SIG-M5 treated with dmso at 0.1 percent for 504 hours (cell line): Measurements from ENCODE around the gene SRCIN1.

Experiments
- DNase-seq: peaks from one replicate; lab custom pipeline; 2025; ENCODE audit not compliant: unreplicated experiment; lab: John Stamatoyannopoulos, UW

The SRCIN1 gene

DNA sequence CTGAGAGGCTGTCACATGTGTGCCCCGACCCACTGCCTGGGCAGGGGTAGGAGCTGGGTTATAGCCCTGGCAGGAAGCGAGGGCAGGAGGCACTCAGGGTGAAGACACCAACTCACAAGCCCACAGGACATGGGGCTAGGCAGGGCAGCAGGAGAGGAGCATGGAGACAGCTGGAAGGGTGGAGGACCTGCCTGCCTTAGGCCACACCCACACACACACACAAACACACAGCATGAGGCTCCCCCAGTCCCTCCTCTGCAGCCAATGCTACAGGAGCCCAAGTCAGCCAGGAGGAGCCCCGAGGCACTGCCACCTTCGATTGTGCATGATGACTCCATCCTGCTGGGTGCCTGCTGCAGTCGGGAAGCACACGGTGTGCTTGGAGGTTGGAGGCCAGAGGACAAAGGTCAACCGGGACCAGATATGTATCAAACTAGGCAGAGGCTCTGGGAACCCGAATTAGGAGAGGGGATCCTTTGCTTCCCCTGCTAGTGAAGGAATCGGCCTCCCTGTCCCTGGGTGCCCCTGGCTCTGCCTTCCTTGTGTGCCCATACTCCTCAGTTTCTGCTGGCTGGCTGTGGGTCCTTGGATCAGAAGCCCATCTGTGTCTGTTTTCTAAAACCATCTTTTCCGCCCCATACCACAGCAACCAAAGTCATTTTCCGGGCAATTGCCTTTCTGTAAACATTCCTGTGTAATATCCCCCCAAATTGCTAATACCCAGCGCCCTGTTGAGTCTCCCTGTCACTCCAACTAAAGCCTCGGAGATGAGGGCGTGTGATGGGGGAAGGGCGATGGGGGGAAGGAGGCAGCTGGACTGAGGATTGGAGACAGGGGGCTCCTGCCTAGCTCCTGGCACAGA is 20.5 kb downstream of the SRCIN1 start:
- DNase-seq: peak; percentile 18

DNA sequence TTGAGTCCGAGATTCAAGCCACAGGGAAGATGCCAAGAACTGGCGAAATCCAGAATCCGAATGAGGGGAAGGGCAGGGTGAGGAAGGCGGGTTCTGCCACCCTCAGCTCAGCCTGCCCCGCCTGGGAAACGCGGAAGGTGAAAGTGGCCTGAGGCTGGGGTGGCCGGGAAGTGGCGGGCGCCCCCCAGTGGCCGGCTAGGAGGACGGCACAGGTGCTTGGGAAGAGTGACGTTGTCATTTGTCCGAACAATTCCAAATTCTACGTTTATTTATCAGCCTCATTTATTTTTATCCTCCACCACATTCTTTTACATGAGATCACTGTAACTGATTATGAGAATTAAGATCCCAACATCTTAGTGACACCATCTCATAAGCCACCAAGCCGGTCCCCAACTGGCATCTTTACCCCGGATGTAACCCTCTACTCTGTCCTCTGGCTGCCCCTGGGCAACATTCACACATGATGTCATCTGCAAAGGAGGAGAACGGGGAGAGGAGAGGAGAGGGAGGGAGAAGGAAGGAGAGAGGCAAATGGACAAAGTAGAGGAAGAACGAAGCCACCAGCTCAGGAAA is 21.3 kb downstream of the SRCIN1 start:
- DNase-seq: peak; percentile 52

DNA sequence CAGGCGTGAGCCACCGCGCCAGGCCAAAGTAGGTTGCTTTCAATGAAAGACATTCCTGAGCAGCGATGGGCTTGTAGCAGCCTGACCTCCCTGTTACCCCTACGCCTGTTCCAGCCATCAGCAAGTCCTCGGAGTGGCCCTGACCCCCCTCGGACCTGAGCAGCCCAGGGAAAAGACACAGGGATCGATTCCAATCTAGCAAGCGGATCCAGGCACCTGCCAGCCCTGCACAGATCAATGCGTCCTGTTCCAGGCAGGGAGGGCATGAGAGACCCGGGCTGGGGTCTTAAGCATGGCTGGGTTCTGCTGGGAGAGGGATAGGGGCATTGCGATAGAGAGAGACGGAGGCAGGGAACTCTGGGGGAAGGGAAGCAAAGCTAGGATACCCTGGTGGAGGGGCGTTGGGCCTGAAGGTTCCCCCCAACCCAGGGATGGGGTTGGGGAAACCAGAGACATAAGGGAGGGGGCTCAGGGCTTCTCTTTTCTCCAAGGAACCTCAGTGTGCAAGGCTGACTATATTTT is 21.9 kb downstream of the SRCIN1 start:
- DNase-seq: no peak

DNA sequence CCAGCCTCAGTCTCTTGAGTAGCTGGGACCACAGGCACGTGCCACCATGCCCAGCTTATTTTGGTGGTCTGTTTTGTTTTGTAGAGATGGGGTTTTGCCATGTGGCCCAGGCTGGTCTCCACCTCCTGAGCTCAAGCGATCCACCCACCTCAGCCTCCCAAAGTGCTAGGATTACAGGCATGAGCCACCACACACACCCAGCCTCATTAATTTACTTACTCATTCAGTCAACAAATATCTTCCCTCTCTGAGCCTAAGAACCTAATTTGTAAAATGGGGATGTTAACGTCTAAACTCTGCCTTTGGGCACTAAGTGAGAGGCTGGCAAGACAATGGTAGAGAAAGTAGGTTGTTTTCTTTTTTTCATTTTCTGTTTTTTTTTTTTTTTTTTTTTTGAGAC is 22.6 kb downstream of the SRCIN1 start:
- DNase-seq: no peak

DNA sequence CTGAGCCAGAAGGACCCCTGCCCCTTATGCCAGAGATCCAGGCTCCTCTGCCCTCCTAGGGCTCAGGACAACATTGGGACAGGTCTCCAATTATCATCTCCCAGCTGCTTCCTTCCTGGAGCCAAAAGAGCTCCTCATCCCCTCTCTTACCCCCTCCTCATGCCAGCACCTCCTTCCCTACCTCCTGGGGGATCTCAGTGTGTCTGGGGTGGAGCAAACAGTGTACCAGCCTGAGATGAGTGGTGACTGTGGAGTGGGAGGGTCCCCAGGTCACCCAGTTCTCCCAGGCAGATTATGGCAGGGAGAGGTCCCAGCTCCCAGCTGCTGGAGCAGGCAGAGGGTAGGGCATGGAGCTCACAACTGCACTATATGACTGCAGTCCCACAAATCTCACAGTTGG is 23.7 kb downstream of the SRCIN1 start:
- DNase-seq: no peak

DNA sequence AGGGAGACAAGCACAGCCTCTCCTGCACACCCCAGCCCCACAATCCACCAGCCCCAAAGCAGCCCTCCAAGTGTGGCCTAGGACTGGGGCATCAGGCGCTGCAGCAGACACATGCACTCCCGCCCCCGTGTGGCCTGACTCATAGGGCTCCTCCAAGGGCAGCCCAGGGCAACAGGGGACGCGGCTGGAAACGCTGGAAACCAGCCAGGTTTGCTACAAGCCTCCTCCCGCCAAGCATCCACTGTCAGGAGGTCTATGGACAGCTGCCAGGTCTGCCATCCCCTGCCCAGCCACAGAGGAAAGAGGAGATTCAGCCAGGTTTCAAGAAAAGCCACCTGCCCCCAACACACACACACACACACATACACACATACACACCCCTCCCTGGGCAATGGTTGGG is 25.8 kb downstream of the SRCIN1 start:
- DNase-seq: no peak

DNA sequence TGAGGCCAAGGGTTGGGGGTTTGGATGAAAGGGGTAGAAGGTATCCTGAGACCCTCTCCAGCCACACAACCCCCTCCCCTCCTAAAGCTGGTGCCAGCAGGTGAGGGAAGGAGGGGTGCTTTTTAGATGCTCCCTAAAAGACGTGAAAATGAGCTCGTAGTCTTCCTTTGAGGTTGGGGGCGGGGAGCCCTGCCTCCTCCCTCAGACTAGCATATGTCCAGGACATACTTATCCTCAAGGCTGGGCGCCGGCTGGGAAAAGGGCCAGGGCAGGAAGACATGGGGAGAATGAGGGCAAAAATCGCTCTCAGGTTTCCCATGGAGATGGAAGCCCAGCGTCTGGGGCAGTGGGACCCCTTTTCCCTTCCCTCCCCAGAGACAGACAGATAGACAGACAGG is 26.7 kb downstream of the SRCIN1 start:
- no peak for DNase-seq

DNA sequence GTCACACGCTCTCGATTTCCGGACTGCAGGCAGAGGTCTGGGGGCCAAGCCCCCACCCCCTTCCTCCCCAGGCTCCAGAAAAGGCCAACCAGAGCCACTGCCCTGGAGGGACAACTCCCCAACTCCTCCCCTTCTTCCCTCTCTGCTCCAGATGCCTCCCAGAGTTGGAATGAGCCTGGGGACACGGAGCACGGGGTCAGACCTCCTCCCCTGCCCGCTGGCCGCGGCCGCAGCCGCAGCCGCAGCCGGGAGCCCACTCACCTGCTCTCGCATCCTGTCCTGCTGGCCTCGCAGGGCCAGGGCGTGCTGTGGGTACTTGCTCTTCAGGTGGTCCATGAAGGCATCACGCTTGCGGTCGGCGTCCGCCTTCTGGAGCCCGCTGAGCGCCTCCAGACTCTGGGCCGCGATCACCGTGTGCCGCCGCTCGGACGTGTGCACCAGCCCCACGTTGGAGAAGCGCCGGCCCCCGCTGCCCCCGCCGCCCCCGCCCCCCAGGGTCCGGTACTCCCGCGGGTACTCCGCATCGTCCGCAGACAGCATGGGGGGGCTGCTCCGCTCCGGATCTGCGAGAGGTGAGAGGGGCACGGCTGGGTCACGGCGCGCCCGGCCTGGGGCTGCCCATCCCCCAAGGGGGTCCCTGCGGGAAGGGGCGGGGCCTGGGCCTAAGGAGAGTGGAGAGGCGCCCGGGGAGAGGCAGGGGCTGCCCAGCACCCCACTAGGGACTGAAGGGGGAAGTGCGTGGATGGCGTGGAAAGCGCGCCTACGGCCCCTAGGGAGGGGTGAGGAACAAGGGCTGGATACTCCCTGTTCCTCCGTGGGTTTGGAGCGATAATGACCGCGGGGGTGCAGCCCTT is 27.3 kb downstream of the SRCIN1 start:
- no peak for DNase-seq

DNA sequence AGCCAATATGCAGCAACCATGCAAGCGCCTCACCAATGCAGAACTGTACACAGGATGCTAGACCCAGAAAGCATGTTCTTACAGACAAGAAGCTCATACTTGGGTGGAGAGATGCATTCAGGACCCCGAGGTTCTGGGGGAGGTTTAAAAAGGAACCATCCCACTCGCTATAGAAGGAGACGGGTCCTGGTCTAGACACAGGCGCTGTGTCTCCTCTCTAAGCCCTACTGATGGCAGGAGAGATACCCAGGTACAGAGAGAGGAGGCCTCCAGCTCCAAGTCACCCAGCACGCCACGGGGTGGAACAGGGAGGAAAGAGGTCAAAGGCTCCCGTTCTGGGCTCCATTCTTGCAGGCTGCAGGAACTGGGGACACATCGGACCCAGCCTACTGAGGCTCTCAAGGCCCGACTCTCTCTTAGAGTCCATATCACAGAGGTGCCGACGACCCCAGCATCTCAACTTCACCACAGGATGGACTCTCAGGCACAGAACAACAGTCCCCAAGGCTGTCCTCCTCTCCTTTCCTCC is 28.0 kb downstream of the SRCIN1 start:
- DNase-seq: no peak

DNA sequence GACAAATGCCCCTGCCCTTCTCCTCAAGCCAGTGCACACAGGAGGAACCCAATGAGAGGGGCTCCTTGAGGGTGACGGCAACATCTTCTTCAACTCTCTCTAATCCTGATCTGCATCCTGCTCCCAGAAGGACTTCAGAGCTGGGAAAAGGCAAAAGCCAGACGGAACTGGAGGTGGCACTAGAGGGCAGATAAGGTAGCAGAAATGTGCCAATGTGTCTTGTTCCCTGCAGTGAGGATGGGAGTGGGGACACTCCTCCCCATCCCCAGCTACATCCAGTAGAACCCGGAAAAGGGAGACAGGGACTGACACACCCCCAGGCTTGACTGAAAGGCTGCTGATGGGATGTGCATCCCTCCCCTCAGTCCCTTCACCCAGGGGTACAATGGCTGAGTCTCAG is 28.5 kb downstream of the SRCIN1 start:
- no peak for DNase-seq

DNA sequence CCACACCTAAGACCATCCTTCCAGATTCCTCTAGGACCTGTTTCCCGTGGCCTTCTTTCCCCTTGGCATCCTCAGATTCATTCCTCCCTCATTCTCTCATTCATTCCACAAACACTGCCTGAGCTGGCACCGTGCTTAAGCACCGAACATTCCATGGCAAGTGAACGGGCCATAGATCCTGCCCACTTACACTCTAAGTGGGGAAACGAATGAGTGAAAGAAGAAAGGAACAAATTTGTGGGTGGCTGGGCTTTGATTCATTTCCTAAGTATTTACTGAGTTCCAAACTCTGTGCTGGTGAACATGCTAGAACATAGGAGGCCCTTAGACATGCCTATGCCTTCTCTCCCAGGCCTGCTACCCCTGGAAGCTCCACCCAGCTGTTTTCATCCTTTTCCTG is 30.0 kb downstream of the SRCIN1 start:
- DNase-seq: no peak

DNA sequence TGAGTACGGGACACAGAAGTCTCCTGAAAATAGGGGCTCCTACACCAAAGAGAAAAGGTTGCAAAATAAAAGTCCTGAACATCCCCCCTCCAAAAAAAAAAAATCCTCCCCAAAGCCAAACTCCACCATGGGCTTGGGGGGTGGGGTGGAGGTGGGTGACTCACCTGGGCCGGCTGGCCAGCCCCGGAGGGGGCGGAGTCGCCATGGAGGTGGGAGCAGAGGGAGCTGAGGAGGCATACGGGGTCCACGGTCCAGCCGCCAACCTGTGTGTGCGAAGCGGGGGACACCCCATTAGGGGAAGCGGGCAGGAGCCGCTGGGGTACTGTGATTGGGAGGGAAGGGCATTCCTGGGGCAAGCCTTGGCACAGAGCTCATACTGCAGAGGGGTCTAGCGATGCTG is 31.0 kb downstream of the SRCIN1 start:
- no peak for DNase-seq

DNA sequence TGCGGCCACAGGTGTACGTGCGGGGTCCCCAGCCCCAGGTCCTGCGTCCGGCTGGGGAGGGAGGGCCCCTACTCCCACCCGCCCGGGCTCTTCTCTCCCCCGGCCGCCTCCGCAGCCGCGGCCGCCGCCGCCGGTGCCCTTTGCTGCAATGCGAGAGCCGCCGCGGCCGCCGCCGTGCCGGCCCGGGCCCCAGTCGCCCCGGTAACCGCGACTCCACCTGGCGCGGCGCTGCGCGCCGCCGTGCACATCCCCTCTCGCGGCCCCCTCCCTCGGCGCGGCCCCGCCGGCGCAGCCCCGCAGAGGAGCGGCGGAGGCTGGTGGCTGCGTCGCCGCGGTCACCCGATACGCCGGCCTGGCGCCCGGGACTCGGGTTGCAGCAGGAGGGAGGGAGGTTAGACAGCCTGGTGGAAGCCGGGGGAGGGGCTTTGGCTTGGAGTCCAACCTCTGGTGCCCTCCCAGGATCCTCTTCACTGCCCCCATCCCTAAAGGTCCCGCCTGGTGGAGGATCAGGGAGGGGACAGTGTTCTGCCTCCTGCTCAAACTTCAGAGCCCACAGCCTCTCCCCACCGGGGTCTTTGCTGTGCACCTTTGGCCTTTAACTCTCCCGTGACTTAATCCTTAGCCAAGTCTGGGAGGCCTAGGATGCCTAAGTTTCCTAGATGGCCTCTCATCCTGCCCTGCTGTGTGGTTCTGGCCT is 32.9 kb downstream of the SRCIN1 start:
- no peak for DNase-seq

DNA sequence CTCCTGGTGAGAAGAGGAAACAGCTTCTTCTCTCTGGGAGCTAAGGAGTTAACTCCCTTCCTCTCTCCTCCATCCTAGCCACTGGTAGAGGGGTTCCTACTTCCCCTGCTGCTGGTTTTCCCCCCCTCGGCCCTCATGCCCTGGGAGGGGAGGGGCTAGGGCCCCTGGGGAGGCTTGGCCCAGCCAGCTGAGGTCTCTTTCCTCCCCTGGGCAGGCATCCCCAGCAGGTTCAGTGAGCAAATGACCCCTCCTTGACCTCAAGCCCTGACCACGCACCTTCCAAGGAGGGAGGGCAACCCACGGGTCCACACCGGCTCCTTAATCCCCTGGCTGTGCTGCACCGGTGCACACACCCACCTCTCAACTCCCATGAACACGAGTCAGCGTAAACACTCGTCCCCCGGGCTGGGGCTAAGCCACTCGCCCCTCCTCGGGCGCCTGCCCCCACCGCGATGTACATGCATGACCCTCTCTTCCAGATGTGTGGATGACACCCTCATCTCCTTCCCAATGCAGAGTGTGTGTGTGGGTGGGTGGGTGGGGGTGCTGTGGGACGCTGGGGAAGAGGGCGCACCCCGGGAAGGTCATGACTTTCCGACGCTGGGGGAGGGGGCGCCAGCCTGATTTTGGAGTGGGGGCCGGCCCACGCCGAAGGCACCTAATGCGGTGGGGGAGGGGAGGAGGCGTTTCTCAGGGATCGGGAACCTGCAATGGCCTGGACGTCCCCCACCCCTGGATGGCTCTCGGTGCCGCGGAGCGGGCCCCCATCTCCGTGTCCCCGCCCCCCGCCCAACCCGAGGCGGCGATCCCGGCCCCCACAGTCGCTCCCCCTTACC is 33.7 kb downstream of the SRCIN1 start:
- DNase-seq: peak; percentile 23

DNA sequence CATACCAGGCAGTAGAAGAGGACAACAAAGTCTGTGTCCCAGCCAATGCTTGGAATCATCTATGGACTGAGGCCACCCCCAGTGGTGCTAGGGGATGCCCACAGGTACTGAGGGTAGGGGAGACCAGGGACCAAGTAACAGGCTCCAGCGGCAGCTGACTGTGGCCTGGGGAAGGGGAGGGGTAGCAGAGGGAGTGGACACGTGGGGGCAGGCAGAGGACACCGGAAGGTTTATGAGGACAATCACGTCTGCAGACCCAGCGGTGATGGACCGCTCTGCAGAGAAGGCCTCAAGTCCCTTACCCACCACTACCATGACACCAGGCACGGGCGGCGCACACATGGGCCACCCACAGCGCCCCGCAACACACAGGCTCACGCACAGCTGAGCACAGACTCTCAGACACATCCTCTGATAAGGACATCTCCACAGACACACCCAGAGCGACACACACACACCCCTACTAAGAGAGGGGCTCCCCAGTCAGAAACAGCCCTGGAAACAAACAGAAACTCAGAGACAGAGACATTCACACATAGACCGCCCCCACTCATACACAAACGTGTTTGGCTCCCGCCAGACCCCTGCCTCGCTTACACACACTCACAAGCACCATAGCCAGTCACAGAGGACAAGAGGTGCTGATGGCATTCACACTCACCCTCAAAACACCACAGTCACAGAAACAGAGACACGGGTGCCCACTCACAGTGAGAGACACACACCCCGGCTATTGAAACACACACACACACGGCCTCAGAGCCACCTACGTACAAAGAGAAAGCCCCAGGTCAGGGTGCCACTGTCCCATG is 35.8 kb downstream of the SRCIN1 start:
- DNase-seq: no peak

DNA sequence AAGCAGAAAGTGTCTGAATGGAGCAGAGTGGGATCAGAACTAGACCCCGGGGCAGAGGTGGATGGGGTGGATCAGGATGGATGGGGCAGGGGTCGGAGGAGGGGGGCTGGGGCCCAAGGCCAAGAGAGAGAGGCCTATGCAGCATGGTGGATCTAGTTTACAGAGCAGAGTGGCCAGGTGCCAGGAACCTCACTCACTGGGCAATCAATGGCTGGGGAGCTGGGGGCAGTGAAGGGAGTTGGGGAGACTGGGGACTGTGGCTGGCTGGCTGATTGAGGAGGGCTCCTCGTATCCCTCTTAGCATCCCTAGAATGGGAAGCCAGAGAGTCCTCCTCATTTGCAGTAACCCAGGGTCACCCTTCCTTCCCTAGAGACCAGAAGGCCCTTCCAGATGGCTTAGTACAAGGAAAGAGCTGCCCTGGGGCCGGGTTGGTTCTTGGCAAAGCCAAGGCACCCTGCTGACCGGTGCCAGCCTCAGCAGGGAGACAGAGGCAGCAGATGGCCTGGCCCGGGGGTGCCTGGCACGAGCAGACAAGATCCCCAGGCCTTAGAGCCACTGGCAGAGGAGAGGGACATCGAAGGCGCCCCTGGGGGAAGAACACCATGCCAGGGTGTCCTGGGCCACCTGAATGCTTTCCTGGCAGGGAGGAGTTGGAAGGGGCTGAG is 36.8 kb downstream of the SRCIN1 start:
- DNase-seq: no peak

DNA sequence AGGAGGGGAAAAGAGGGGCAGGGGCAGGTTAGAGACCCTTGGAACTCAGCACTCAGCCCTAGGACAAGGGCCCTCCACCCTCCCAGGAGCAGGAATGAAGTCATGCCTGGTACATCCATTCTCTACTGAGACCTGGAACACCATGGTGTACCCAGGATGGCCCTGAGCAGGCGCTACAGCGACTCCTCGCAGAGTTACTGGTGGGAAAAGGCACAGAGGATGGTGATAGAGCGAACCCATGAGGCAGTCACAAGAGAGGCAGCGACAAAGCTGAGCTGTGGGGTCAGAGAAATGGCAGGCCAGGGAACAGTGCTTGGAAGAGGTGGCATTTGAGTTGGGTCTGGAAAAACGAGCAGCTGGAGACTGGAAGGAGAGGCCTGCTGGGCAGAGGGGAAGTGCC is 37.5 kb downstream of the SRCIN1 start:
- DNase-seq: no peak

DNA sequence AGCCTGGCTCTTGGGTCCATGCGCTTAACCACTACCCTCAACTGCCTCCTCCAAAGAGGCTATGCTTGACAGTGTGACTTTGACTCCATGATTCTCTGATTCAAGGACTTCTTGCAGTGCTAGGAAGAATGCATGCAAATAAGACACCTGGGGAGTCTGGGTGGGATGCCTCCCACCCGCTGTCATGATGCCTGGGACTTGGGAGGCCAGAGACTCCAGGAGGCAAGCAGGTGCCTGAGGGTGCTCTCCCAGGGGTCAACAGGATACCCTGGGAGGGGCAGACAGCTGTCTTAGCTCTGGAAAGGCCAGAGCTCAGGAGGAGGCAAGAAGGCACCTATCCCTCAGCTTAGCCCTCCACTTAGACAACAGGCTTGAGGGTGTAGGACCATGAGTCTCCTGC is 38.4 kb downstream of the SRCIN1 start:
- DNase-seq: no peak

DNA sequence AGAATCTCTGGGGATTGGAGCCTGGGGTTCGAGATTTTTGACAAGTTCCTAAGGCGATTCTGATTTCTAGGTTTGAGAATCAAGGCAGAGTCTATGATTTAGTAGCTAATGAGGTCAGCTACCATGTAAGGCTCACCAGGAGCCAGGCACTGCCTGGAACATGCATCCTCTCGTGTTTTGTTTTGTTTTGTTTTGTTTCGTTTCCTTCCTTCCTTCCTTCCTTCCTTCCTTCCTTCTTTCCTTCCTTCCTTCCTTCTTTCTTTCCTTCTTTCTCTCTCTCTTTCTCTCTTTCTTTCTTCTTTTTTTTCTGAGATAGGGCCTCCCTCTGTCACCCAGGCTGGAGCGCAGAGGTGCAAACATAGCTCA is 39.1 kb downstream of the SRCIN1 start:
- no peak for DNase-seq
